HAP-1 (cell line): Measurements from ENCODE around the gene CCDC167.

ENCODE experiments used
- DNase-seq, 2 experiments: peaks; one replicate each; pipeline ENCODE4 v3.0.0-alpha.2; 2016 to 2020; ENCODE audit warnings: low spot score in 2 of 2
- H3K27me3 ChIP-seq: fragments of 250-450 bp; sonication (Bioruptor Pico); 2 replicates; pipeline ENCODE4 v1.5.1; 2020; ENCODE audit warnings: low read depth, mild to moderate bottlenecking, moderate library complexity
- H3K36me3 ChIP-seq: fragments of 250-450 bp; sonication (Bioruptor Pico); replicated peaks from 2 replicates; pipeline ENCODE4 v1.5.1; 2020; ENCODE audit warnings: mild to moderate bottlenecking
- H3K4me1 ChIP-seq: fragments of 250-450 bp; sonication (Bioruptor Pico); 2 replicates; pipeline ENCODE4 v1.5.1; 2020; ENCODE audit warnings: mild to moderate bottlenecking
- H3K4me3 ChIP-seq: fragments of 250-450 bp; sonication (Bioruptor Pico); 2 replicates; pipeline ENCODE4 v1.5.1; 2020; ENCODE audit warnings: mild to moderate bottlenecking, moderate library complexity
- H3K9me3 ChIP-seq: fragments of 250-450 bp; sonication (Bioruptor Pico); 2 replicates; pipeline ENCODE4 v1.5.1; 2020; ENCODE audit warnings: mild to moderate bottlenecking, moderate library complexity
- in situ Hi-C: fragments of 300-500 bp; cut with MboI; formaldehyde crosslinking; loops from 3 replicates; pipeline ENCODE4 v1.14.3; 2020; ENCODE audit warnings: low sequenced_read_pairs, inconsistent platforms, mixed read lengths

The CCDC167 gene

GRCh38 chr6:37495244-37495934, 4.3 kb downstream of the CCDC167 start:
- in situ Hi-C loops: no loop called here
- peaks cover 6% of the 10 kb centered on the region for H3K4me1 ChIP-seq
- no peaks in the 10 kb centered on the region for H3K36me3 ChIP-seq
- no peak for DNase-seq
- H3K27me3 ChIP-seq: no peaks in the 10 kb centered on the region
- no peaks in the 10 kb centered on the region for H3K9me3 ChIP-seq
- no peak overlapping the region for H3K4me3 ChIP-seq

- Histone ChIP-seq H3K36me3 (no peaks in the 10 kb centered on the region), H3K27me3 (no peaks in the 10 kb centered on the region), H3K4me1 (no peaks in the 10 kb centered on the region; the same call in none of the 2 replicates), H3K9me3 (no peaks in the 10 kb centered on the region), H3K4me3 (no peak overlapping the region)
- no peak for DNase-seq
- in situ Hi-C loops: no loop called here
Observed at GRCh38 chr6:37493661-37493995, 6.1 kb downstream of the CCDC167 start.

DNA sequence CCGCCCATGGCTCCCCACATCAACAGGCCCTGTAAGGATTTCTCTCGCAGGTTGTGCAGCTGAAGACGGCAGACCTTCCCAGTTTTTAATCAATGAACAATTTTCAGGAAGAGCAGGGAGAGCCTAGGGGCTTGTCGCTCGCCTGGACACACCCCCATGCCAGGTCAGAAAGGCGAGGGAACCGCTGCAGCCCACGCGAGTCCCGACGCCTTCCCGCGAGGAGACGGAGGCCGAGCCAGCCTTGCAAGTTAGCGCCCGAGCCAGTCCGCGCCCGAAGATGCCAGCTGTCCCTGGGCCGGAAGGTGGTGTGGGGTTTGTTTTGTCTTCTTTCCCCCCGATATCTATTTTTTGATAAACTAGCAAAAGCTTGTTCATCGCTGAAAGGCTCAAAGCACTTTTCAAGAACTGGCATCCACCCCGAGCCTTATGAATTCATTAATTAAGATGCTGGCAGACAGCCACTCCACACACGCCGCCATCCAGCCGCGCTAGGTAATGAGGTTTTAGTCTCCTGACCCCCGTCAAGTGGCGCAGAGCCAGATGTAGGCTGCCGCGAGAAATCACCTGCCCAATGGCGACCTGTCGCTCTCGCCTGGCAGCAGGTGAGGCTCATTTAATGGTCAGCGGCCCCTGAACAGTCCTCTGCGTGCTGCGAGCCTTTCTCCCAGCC, 6.6 kb downstream of the CCDC167 start:
- H3K27me3 ChIP-seq: no peaks in the 10 kb centered on the region
- H3K36me3 ChIP-seq: no peaks in the 10 kb centered on the region
- no peak overlapping the region for H3K4me3 ChIP-seq
- no peaks in the 10 kb centered on the region for H3K9me3 ChIP-seq
- in situ Hi-C loops: no loop called here
- DNase-seq: no peak
- H3K4me1 ChIP-seq: no peaks in the 10 kb centered on the region; the same call in 1 of the 2 replicates

- Histone ChIP-seq H3K27me3 (no peaks in the 10 kb centered on the region), H3K36me3 (no peaks in the 10 kb centered on the region), H3K4me3 (no peak overlapping the region), H3K4me1 (no peaks in the 10 kb centered on the region; the same call in 1 of the 2 replicates), H3K9me3 (no peaks in the 10 kb centered on the region)
- no peak for DNase-seq
- in situ Hi-C loops: no loop called here
Observed at GRCh38 chr6:37492236-37492972, 7.3 kb downstream of the CCDC167 start.

DNA sequence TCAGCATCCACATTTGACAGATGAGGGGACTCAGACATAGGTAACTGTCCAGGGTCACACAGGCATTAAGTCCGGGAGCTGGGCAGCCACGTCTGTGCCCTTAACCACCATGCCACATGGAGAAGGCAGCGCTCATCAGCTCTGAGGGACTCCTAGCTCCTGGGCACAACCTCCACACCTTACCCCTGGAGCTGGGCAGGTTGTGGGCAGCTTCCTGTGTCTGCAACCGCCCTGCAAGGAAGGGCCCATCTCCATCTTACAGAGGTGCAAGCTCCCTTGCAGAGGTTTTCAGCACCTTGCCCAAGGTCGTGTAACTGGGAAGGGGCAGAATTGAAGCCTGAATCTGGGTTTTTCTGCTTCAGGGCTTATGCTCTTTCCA, 7.9 kb downstream of the CCDC167 start:
- Histone ChIP-seq H3K9me3 (no peaks in the 10 kb centered on the region), H3K27me3 (no peaks in the 10 kb centered on the region), H3K4me1 (no peaks in the 10 kb centered on the region; the same call in 1 of the 2 replicates), H3K36me3 (no peaks in the 10 kb centered on the region), H3K4me3 (no peak overlapping the region)
- in situ Hi-C loops: no loop called here
- DNase-seq: no peak

DNA sequence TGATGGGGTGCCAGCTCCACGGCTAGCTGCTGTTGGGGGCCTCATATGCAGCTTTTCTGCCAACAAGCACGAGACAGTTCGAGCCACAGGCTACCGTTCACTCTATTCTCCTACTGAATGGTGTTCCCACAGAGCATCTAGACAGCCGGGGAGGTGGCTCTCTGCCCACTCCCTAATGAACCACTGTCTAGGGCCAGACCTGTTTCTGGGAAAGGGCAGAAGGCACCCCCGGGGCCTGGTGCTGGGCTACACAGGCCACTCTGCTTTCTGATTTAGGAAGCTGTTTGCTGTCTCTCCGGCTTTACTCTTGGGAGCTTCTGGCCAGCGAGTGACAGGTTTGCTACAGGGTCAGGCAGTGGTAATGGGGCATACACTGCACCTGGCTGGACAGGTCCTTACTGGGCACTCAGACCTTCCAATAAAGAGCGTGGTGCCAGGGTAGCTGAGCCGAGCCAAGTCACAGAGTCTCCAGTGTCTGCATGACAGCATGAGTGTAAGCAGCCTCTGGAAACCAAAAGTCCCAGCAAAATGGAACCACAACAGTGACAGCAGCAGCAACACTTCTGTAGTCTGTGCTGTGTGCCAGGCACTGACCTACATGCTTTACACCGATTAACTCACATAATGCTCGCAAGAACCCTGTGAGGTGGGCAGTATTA, 8.4 kb downstream of the CCDC167 start:
- in situ Hi-C loops: no loop called here
- Histone ChIP-seq H3K9me3 (no peaks in the 10 kb centered on the region), H3K4me1 (no peaks in the 10 kb centered on the region; the same call in 1 of the 2 replicates), H3K27me3 (no peaks in the 10 kb centered on the region), H3K4me3 (no peak overlapping the region), H3K36me3 (no peaks in the 10 kb centered on the region)
- no peak for DNase-seq

GRCh38 chr6:37490536-37491170, 9.0 kb downstream of the CCDC167 start:
- Histone ChIP-seq H3K9me3 (no peaks in the 10 kb centered on the region), H3K36me3 (no peaks in the 10 kb centered on the region), H3K4me3 (no peak overlapping the region), H3K4me1 (no peaks in the 10 kb centered on the region; the same call in 1 of the 2 replicates), H3K27me3 (no peaks in the 10 kb centered on the region)
- in situ Hi-C loops: no loop called here
- no peak for DNase-seq

DNA sequence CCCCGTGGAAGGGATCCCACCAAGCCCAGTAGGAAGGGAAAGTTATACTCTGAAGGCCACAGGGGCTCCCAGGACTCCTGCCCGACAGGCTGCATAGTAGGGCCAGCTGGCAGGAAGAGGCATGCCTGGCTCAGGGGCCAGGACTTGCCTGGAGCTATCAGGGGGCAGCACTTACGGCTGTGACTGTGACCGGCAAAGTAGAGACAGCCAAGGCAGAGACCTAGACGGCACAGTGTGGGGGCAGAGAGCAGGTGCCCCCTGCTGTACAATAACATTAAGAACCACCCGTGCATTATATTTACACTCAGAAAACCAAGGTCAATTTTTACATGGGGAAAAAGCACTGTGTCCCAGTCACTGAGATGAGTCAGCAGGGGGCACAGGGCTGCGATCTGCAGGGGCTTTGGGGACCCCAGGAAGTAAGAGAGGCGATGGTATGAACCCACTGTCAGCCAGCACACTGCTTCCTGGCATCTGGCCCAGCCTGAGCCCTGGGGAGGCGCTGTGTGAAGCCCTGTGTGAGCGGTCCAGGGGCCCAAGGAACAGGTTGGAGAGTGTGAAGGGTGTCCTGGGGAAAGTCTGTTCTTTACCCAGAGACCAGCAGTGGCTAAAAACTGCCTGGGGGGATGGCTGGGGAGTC, 9.9 kb downstream of the CCDC167 start:
- no peak for DNase-seq
- Histone ChIP-seq H3K9me3 (no peaks in the 10 kb centered on the region), H3K27me3 (no peaks in the 10 kb centered on the region), H3K36me3 (no peaks in the 10 kb centered on the region), H3K4me3 (no peak overlapping the region), H3K4me1 (no peaks in the 10 kb centered on the region)
- in situ Hi-C loops: no loop called here

- DNase-seq: no peak
- Histone ChIP-seq H3K36me3 (0 out of 2 replicates have a peak, but pooled peaks cover 2% of the 10 kb centered on the region), H3K4me1 (no peaks in the 10 kb centered on the region), H3K4me3 (no peak overlapping the region), H3K9me3 (no peaks in the 10 kb centered on the region), H3K27me3 (no peaks in the 10 kb centered on the region)
- in situ Hi-C loops: no loop called here
Observed at GRCh38 chr6:37488476-37488875, 11.2 kb downstream of the CCDC167 start.

GRCh38 chr6:37487591-37488380, 11.9 kb downstream of the CCDC167 start:
- Histone ChIP-seq H3K4me3 (no peak overlapping the region), H3K9me3 (no peaks in the 10 kb centered on the region), H3K27me3 (no peaks in the 10 kb centered on the region), H3K36me3 (peaks cover 9% of the 10 kb centered on the region; the same call in 1 of the 2 replicates), H3K4me1 (no peaks in the 10 kb centered on the region)
- no peak for DNase-seq
- in situ Hi-C loops: no loop called here

DNA sequence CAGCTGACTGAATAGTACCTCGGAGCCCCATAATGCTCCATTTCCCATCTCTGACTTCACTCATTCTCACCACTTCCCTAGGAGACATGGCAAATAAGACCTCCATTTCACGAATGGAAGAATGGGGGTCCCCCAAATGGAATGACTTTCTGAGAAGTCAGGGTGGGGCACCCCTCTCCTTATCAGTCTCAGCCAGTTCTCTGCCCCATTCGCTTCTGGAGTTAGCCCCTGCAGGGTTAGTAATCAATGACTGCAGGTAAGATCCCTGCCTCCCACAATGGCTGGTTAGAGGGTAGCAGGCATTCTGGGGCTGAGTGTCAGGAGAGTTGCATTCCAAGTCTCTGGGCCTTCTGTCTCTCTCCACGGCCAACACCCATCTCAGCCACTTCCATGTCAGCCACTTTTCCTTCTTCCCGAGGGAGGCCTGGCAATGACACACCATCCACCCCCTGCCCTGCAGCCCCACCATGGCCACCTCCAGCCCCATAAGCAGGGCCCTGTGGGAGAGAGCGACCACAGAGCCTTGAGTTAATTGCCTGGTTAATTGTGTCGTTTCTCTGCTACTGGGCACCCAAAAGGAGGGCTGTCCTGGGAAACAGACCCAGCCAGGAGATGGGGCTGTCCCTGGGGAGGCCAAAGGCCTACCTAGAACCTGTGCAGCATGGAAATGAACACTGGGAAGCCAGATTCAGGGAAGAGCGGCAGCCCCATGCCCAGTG, 13.4 kb downstream of the CCDC167 start:
- Histone ChIP-seq H3K36me3 (peaks cover 16% of the 10 kb centered on the region), H3K4me1 (no peaks in the 10 kb centered on the region), H3K4me3 (no peak overlapping the region), H3K27me3 (no peaks in the 10 kb centered on the region), H3K9me3 (no peaks in the 10 kb centered on the region)
- DNase-seq: no peak
- in situ Hi-C loops: no loop called here

GRCh38 chr6:37485291-37485702, 14.4 kb downstream of the CCDC167 start:
- DNase-seq: peak in 1 of 2 experiments; percentile 37
- no peaks in the 10 kb centered on the region for H3K4me1 ChIP-seq
- H3K36me3 ChIP-seq: peaks cover 21% of the 10 kb centered on the region
- H3K9me3 ChIP-seq: no peaks in the 10 kb centered on the region
- no peak overlapping the region for H3K4me3 ChIP-seq
- in situ Hi-C loops: no loop called here
- H3K27me3 ChIP-seq: no peaks in the 10 kb centered on the region
